Measurements from ENCODE around the gene SRRD. TPM values are rescaled to one million over a fixed set of nuclear protein-coding genes. Genes with fewer than 3 reads are reported as not detected.
"Not testable (repeated sequence)": the region's sequence is repeated elsewhere in the genome, so short reads cannot be mapped to it uniquely, and the experiment has no call there.

SRRD gene
- 10 to 100 TPM; 24.0 to 53.1 (median 27.4) TPM for total RNA-seq

- Histone ChIP-seq H3K27ac (peak within 1 kb of the TSS; percentile 93 to 100 (median 94)), H3K9me3 (no peaks in the 10 kb centered on the region), H3K36me3 (peaks cover 0 to 16% of the 10 kb centered on the region in 2 donors), H3K4me1 (peaks cover 54 to 60% of the 10 kb centered on the region in 2 donors), H3K4me3 (peak within 1 kb of the TSS; percentile 76 to 99 (median 86)), H3K27me3 (no peaks in the 10 kb centered on the region)
- ATAC-seq (peak; percentile 80 to 90), DNase-seq (peak; percentile 75 to 86)
- in situ Hi-C loops (cut with MboI; ENCODE audit: low sequenced_read_pairs in 4 of 4) (loop anchor here in 2 of 4 donors (10.0 kb wide), 1 partner anchor 101 kb away; no protein-coding TSS in a partner anchor), intact Hi-C loops (cut with DNase I; ENCODE audit: low total_unique reads) (loop anchor here (1.0 to 5.0 kb wide), 3 partner anchors 19 to 107 kb away; partner anchors contain the start of gene TPST2)
- peak; percentile 95 for TF ChIP-seq POLR2A (IDR thresholded peaks at IDR 0.05)
- TF ChIP-seq CTCF (IDR thresholded peaks at IDR 0.05 in 4 of 5, conservative IDR thresholded peaks at IDR 0.05 in 1 of 5) = peak in 1 of 5 experiments; percentile 29
These were observed at the start of gene SRRD, which contains the start of gene HPS4 for GRCh38 chr22:26483439-26484359. Gene SRRD (plus strand): TSS chr22:26483877. CDS start chr22:26483891, 14 bp downstream. Gene HPS4 (minus strand): TSS chr22:26483783. CDS start chr22:26481762, 2,021 bp downstream.

- DNase-seq = no peak
- no peak for TF ChIP-seq CTCF (IDR thresholded peaks at IDR 0.05 in 4 of 5, conservative IDR thresholded peaks at IDR 0.05 in 1 of 5)
- TF ChIP-seq POLR2A (IDR thresholded peaks at IDR 0.05) = no peak
- in situ Hi-C loops (cut with MboI; ENCODE audit: low sequenced_read_pairs in 4 of 4) = no loop called here
- Histone ChIP-seq H3K4me1 (no peaks in the 10 kb centered on the region), H3K9me3 (no peaks in the 10 kb centered on the region), H3K27me3 (peaks cover 15 to 26% (median 17%) of the 10 kb centered on the region in 3 donors), H3K27ac (no peak overlapping the region), H3K36me3 (no peaks in the 10 kb centered on the region), H3K4me3 (no peak overlapping the region)
- ATAC-seq = no peak
- intact Hi-C loops (cut with DNase I; ENCODE audit: low total_unique reads) = no loop called here
These were observed 48.2 kb upstream of the SRRD start for GRCh38 chr22:26435327-26436093.

- Histone ChIP-seq H3K4me3 (no peak overlapping the region), H3K4me1 (no peaks in the 10 kb centered on the region), H3K27me3 (peaks cover 9 to 12% (median 11%) of the 10 kb centered on the region in 3 donors), H3K36me3 (no peaks in the 10 kb centered on the region), H3K9me3 (no peaks in the 10 kb centered on the region), H3K27ac (no peak overlapping the region)
- DNase-seq (no peak), ATAC-seq (no peak)
- no peak for TF ChIP-seq POLR2A (IDR thresholded peaks at IDR 0.05)
- no peak for TF ChIP-seq CTCF (IDR thresholded peaks at IDR 0.05 in 4 of 5, conservative IDR thresholded peaks at IDR 0.05 in 1 of 5)
- intact Hi-C loops (cut with DNase I; ENCODE audit: low total_unique reads) (no loop called here), in situ Hi-C loops (cut with MboI; ENCODE audit: low sequenced_read_pairs in 4 of 4) (no loop called here)
These were observed 46.7 kb upstream of the SRRD start for GRCh38 chr22:26436903-26437515.

- H3K27me3 ChIP-seq = peaks cover 3 to 5% (median 4%) of the 10 kb centered on the region in 3 donors
- no peaks in the 10 kb centered on the region for H3K4me1 ChIP-seq
- DNase-seq (no peak), ATAC-seq (no peak)
- no peaks in the 10 kb centered on the region for H3K36me3 ChIP-seq
- no peak for TF ChIP-seq CTCF (IDR thresholded peaks at IDR 0.05 in 4 of 5, conservative IDR thresholded peaks at IDR 0.05 in 1 of 5)
- no peak for TF ChIP-seq POLR2A (IDR thresholded peaks at IDR 0.05)
- in situ Hi-C loops (cut with MboI; ENCODE audit: low sequenced_read_pairs in 4 of 4) (no loop called here), intact Hi-C loops (cut with DNase I; ENCODE audit: low total_unique reads) (no loop called here)
- H3K4me3 ChIP-seq = no peak overlapping the region
- H3K9me3 ChIP-seq = no peaks in the 10 kb centered on the region
- H3K27ac ChIP-seq = no peak overlapping the region
These were observed 45.8 kb upstream of the SRRD start for GRCh38 chr22:26437694-26438392.

GRCh38 chr22:26438776-26439175 lies 44.9 kb upstream of the SRRD start:
- H3K36me3 ChIP-seq; ATAC-seq; H3K9me3 ChIP-seq; H3K27me3 ChIP-seq; H3K27ac ChIP-seq; DNase-seq; intact Hi-C loops (cut with DNase I; ENCODE audit: low total_unique reads); H3K4me3 ChIP-seq; H3K4me1 ChIP-seq; in situ Hi-C loops (cut with MboI; ENCODE audit: low sequenced_read_pairs in 4 of 4): not testable (repeated sequence)
